ENCODE results near the gene OTOL1.

DNA sequence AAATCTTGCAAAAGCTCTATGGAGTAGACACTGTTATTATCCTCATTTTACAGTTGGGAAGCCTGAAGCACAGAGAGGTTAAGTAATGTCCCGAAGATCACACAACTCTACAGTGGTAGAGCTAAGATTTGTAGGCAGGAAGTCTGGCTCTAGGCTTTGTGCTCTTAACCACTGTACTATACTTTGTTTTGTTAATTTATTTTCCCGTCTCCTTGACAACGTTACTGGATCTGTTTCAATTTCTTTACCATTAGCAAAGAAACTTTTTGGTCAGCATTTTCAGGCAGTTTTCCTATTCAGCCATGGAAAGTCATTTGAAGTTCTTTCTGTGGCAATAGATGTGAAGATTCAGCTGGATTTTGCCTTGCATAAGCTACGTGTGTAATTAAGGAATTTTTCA is 51.7 kb downstream of the OTOL1 start:
- TF ChIP-seq, protein P1, sequence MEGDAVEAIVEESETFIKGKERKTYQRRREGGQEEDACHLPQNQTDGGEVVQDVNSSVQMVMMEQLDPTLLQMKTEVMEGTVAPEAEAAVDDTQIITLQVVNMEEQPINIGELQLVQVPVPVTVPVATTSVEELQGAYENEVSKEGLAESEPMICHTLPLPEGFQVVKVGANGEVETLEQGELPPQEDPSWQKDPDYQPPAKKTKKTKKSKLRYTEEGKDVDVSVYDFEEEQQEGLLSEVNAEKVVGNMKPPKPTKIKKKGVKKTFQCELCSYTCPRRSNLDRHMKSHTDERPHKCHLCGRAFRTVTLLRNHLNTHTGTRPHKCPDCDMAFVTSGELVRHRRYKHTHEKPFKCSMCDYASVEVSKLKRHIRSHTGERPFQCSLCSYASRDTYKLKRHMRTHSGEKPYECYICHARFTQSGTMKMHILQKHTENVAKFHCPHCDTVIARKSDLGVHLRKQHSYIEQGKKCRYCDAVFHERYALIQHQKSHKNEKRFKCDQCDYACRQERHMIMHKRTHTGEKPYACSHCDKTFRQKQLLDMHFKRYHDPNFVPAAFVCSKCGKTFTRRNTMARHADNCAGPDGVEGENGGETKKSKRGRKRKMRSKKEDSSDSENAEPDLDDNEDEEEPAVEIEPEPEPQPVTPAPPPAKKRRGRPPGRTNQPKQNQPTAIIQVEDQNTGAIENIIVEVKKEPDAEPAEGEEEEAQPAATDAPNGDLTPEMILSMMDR (IDR thresholded peaks at IDR 0.05) = no peak
- no peak for TF ChIP-seq POLR2A (IDR thresholded peaks at IDR 0.05)
